ENCODE results near the gene TPK1.

The TPK1 gene

DNA sequence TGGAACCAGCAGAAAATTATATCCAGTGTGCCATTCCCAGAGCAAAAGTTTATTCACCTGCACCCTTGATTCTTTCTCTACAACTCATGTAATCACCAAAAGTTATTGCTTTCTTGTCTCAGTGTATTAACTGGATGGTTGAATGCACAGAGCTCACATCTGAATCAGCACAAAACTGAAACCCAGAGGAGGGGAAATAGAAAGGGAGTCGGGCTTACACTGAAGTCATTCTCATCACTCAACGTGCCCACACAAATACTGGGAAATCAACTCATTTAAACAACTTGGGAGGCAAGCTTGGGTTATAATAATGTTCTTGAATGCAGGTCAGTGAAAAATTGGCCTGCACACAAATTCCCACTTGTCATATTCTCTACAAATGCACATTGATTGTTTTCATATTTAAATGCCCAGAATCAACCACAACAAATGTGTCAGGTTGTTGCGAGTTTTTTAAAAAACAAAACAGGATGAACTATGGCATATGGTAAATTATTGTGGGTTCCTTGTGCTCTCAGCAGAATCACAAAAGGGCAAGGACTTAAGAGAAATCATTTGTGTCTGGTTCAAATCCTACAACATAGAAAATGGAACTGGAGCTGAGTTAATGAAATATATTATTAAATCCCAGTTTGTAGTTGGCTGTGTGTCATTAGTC lies 306.5 kb downstream of the TPK1 start:
- no peaks in the 10 kb centered on the region for H3K36me3 ChIP-seq (ENCODE audit: control insufficient read depth in 2 of 2, insufficient read depth in 2 of 2, low read length in 2 of 2)
- no peaks in the 10 kb centered on the region for H3K27me3 ChIP-seq (ENCODE audit: control insufficient read depth in 2 of 2, insufficient read depth in 2 of 2, low read length in 2 of 2)
- no peaks in the 10 kb centered on the region for H3K4me1 ChIP-seq (ENCODE audit: control insufficient read depth in 2 of 2, insufficient read depth in 2 of 2, low read length in 2 of 2)
- peaks cover 0 to 2% of the 10 kb centered on the region in 2 donors for H3K9me3 ChIP-seq (ENCODE audit: control insufficient read depth in 2 of 2, low read length in 2 of 2)
- H3K9ac ChIP-seq (ENCODE audit: low read depth in 1 of 2, low read length in 2 of 2) = no peak overlapping the region
- no peak overlapping the region for H3K4me3 ChIP-seq (ENCODE audit: low read length in 2 of 2)
- no peak overlapping the region for H3K27ac ChIP-seq (ENCODE audit: low read depth in 2 of 2, low read length in 2 of 2)

DNA sequence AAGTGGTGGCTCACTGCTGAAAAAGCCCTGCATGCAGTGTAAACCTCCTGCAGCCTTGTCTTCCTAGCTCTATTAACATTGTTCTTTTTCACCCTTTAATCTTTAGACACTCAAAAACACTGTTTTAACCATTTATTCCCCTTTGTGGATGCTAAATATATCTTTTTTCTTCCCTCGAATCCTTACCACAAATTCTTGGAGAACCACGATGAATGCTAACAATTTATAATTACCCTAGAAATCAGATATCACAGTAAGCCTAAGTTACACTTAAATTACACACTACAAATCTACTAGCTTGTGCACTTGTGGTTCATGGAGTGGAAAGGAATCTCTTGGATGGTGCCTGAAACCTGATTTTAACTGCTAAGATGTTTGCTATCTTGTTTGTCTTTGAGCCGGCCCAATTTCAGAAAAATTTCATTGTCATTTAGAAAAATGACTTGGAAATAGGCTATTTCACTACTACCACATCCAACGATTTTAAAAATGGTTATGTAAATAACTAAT lies 307.3 kb downstream of the TPK1 start:
- Histone ChIP-seq H3K9me3 (ENCODE audit: control insufficient read depth in 2 of 2, low read length in 2 of 2) (no peaks in the 10 kb centered on the region), H3K27me3 (ENCODE audit: control insufficient read depth in 2 of 2, insufficient read depth in 2 of 2, low read length in 2 of 2) (no peaks in the 10 kb centered on the region), H3K9ac (ENCODE audit: low read depth in 1 of 2, low read length in 2 of 2) (no peak overlapping the region), H3K27ac (ENCODE audit: low read depth in 2 of 2, low read length in 2 of 2) (no peak overlapping the region), H3K4me1 (ENCODE audit: control insufficient read depth in 2 of 2, insufficient read depth in 2 of 2, low read length in 2 of 2) (no peaks in the 10 kb centered on the region), H3K4me3 (ENCODE audit: low read length in 2 of 2) (no peak overlapping the region), H3K36me3 (ENCODE audit: control insufficient read depth in 2 of 2, insufficient read depth in 2 of 2, low read length in 2 of 2) (no peaks in the 10 kb centered on the region)

DNA sequence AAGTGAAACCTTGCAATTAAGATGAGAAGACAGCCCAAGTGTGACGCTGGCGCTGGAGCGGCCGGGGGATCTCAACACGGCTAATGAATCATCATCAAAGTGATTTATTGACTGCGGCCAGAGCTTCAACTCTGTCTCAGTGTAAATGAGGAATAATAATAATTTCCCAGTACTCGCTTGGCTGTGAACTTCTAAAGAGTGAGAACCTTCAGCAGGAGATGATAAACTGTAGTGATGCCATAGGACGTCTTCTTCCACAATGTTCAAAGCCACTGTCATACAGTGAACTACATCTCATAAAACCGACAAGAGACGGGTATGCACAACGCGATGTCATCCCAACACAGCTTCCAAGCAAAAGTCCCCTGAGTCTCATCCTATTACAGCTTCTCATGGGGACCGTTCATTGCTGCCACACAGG lies 308.8 kb downstream of the TPK1 start:
- H3K27me3 ChIP-seq (ENCODE audit: control insufficient read depth in 2 of 2, insufficient read depth in 2 of 2, low read length in 2 of 2) = no peaks in the 10 kb centered on the region
- no peak overlapping the region for H3K4me3 ChIP-seq (ENCODE audit: low read length in 2 of 2)
- no peak overlapping the region for H3K9ac ChIP-seq (ENCODE audit: low read depth in 1 of 2, low read length in 2 of 2)
- H3K4me1 ChIP-seq (ENCODE audit: control insufficient read depth in 2 of 2, insufficient read depth in 2 of 2, low read length in 2 of 2) = no peaks in the 10 kb centered on the region
- H3K9me3 ChIP-seq (ENCODE audit: control insufficient read depth in 2 of 2, low read length in 2 of 2) = no peaks in the 10 kb centered on the region
- H3K36me3 ChIP-seq (ENCODE audit: control insufficient read depth in 2 of 2, insufficient read depth in 2 of 2, low read length in 2 of 2) = no peaks in the 10 kb centered on the region
- H3K27ac ChIP-seq (ENCODE audit: low read depth in 2 of 2, low read length in 2 of 2) = no peak overlapping the region

DNA sequence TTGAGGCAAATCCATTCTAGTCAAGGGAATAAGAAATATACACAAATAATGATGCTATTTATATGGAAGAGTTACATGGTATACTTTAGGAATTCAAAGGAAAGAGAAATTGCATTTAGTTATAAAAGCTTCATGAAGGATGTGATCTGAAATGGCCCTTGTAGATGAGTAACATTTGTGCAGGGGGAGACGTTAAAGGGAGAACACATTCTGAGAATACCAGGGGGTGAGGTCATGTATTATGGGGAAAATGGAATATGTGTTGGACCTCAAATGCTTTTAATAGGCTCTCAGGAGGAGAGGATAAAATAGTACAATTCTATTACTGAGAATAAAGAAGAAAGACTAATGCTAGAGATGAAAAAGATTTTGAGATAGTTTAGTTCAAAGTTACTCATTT lies 309.9 kb downstream of the TPK1 start:
- Histone ChIP-seq H3K9ac (ENCODE audit: low read depth in 1 of 2, low read length in 2 of 2) (no peak overlapping the region), H3K4me3 (ENCODE audit: low read length in 2 of 2) (no peak overlapping the region), H3K4me1 (ENCODE audit: control insufficient read depth in 2 of 2, insufficient read depth in 2 of 2, low read length in 2 of 2) (no peaks in the 10 kb centered on the region), H3K9me3 (ENCODE audit: control insufficient read depth in 2 of 2, low read length in 2 of 2) (no peaks in the 10 kb centered on the region), H3K27ac (ENCODE audit: low read depth in 2 of 2, low read length in 2 of 2) (no peak overlapping the region), H3K27me3 (ENCODE audit: control insufficient read depth in 2 of 2, insufficient read depth in 2 of 2, low read length in 2 of 2) (no peaks in the 10 kb centered on the region), H3K36me3 (ENCODE audit: control insufficient read depth in 2 of 2, insufficient read depth in 2 of 2, low read length in 2 of 2) (no peaks in the 10 kb centered on the region)

DNA sequence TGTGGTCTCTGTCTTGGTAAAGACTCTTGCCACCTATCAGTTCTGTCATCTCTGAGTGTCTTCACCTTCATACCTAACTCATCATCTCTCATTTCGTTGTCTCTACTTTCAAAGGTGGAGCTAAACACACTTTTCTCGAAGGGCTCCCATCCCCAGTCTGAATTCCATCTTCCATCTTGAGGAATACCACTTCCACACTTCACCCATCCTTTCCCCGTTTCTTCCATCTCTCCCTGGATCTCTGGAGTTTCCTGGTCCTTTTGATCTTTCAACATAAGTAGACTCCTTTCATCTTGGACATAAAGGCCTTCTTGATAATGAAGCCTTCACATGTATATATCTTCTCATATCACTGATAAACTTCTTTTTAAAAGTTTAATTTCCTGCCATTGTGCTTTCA lies 311.6 kb downstream of the TPK1 start:
- no peak overlapping the region for H3K4me3 ChIP-seq (ENCODE audit: low read length in 2 of 2)
- H3K36me3 ChIP-seq (ENCODE audit: control insufficient read depth in 2 of 2, insufficient read depth in 2 of 2, low read length in 2 of 2) = no peaks in the 10 kb centered on the region
- H3K27ac ChIP-seq (ENCODE audit: low read depth in 2 of 2, low read length in 2 of 2) = no peak overlapping the region
- H3K9me3 ChIP-seq (ENCODE audit: control insufficient read depth in 2 of 2, low read length in 2 of 2) = no peaks in the 10 kb centered on the region
- no peaks in the 10 kb centered on the region for H3K4me1 ChIP-seq (ENCODE audit: control insufficient read depth in 2 of 2, insufficient read depth in 2 of 2, low read length in 2 of 2)
- H3K9ac ChIP-seq (ENCODE audit: low read depth in 1 of 2, low read length in 2 of 2) = no peak overlapping the region
- no peaks in the 10 kb centered on the region for H3K27me3 ChIP-seq (ENCODE audit: control insufficient read depth in 2 of 2, insufficient read depth in 2 of 2, low read length in 2 of 2)

DNA sequence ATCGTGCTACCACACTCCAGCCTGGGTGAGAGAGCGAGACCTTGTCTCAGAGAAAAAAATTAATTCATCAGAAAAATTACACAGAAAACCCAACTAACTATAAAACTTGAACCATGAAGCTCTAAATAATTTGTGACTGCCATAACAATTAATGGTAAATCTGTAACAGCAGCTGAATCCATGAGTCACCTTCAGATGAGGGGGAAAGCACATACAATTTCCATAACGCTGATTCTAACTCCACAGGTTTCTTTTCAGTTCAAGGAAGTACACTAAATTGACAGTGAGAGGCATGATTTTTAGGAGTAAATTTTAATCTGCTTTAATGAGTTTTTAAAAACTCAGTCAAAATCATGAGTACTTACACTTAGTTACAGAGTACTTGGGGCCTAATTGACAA lies 312.2 kb downstream of the TPK1 start:
- H3K36me3 ChIP-seq (ENCODE audit: control insufficient read depth in 2 of 2, insufficient read depth in 2 of 2, low read length in 2 of 2) = no peaks in the 10 kb centered on the region
- no peak overlapping the region for H3K4me3 ChIP-seq (ENCODE audit: low read length in 2 of 2)
- no peaks in the 10 kb centered on the region for H3K27me3 ChIP-seq (ENCODE audit: control insufficient read depth in 2 of 2, insufficient read depth in 2 of 2, low read length in 2 of 2)
- no peaks in the 10 kb centered on the region for H3K4me1 ChIP-seq (ENCODE audit: control insufficient read depth in 2 of 2, insufficient read depth in 2 of 2, low read length in 2 of 2)
- no peak overlapping the region for H3K9ac ChIP-seq (ENCODE audit: low read depth in 1 of 2, low read length in 2 of 2)
- H3K27ac ChIP-seq (ENCODE audit: low read depth in 2 of 2, low read length in 2 of 2) = no peak overlapping the region
- no peaks in the 10 kb centered on the region for H3K9me3 ChIP-seq (ENCODE audit: control insufficient read depth in 2 of 2, low read length in 2 of 2)

DNA sequence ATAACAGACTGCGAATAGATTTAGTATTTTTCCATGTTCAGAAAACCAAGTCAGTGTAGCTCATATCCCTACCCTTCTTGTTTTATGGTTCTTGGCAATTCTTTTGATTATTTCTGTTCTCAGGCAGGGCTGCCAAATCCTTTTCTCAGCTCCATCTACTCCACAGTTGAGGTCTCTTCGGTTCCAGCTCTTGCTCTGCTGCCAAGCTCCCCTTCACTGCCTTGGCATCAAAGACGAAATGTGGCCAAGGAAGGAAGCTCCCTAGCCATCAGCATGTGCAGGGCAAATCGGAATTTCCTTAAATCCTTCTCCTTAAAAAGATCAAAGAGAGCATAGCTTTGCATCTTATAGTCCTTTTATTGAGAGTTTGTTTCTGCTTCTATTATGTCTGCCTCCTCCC lies 315.9 kb downstream of the TPK1 start:
- no peaks in the 10 kb centered on the region for H3K27me3 ChIP-seq (ENCODE audit: control insufficient read depth in 2 of 2, insufficient read depth in 2 of 2, low read length in 2 of 2)
- no peak overlapping the region for H3K9ac ChIP-seq (ENCODE audit: low read depth in 1 of 2, low read length in 2 of 2)
- H3K4me3 ChIP-seq (ENCODE audit: low read length in 2 of 2) = no peak overlapping the region
- no peaks in the 10 kb centered on the region for H3K36me3 ChIP-seq (ENCODE audit: control insufficient read depth in 2 of 2, insufficient read depth in 2 of 2, low read length in 2 of 2)
- no peaks in the 10 kb centered on the region for H3K4me1 ChIP-seq (ENCODE audit: control insufficient read depth in 2 of 2, insufficient read depth in 2 of 2, low read length in 2 of 2)
- no peak overlapping the region for H3K27ac ChIP-seq (ENCODE audit: low read depth in 2 of 2, low read length in 2 of 2)
- no peaks in the 10 kb centered on the region for H3K9me3 ChIP-seq (ENCODE audit: control insufficient read depth in 2 of 2, low read length in 2 of 2)

DNA sequence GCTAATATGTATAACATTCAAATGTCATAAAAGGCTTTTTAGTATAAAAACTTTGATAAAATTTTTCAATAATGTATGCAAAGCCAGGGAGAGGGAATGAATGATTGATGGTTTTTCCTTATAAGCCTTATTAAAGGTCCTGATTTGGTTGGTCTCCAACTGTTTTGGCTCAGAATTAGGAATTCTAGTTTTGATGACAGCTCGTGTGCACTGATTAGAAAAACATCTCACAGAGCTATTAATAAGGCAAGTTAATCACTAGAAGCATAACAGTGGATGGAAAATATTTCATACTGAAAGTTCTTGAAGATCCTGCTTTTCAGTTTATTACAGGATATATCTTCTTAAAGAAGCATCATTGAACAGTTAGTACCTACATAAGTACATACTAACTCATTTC lies 317.5 kb downstream of the TPK1 start:
- Histone ChIP-seq H3K27ac (ENCODE audit: low read depth in 2 of 2, low read length in 2 of 2) (no peak overlapping the region), H3K36me3 (ENCODE audit: control insufficient read depth in 2 of 2, insufficient read depth in 2 of 2, low read length in 2 of 2) (no peaks in the 10 kb centered on the region), H3K4me3 (ENCODE audit: low read length in 2 of 2) (no peak overlapping the region), H3K27me3 (ENCODE audit: control insufficient read depth in 2 of 2, insufficient read depth in 2 of 2, low read length in 2 of 2) (no peaks in the 10 kb centered on the region), H3K9me3 (ENCODE audit: control insufficient read depth in 2 of 2, low read length in 2 of 2) (no peaks in the 10 kb centered on the region), H3K4me1 (ENCODE audit: control insufficient read depth in 2 of 2, insufficient read depth in 2 of 2, low read length in 2 of 2) (no peaks in the 10 kb centered on the region), H3K9ac (ENCODE audit: low read depth in 1 of 2, low read length in 2 of 2) (no peak overlapping the region)

DNA sequence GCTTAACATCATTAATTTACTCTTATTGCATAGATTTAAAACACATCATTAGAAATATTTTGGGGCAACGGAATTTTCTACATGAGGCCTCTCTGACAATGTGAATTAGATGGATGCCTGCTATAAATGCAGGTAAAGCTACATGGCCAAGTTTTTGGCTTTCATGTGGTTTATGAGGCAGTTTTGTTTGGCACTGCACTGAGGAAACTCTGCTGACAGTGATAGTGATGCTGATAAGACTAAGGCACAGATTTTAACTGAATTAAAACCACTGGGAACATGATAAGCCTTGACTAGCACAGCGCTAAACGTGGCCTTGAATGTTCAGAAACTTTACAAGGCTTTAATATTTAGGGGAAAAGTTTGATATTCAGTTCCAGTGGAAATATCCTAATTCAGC lies 318.1 kb downstream of the TPK1 start:
- Histone ChIP-seq H3K27me3 (ENCODE audit: control insufficient read depth in 2 of 2, insufficient read depth in 2 of 2, low read length in 2 of 2) (no peaks in the 10 kb centered on the region), H3K9ac (ENCODE audit: low read depth in 1 of 2, low read length in 2 of 2) (no peak overlapping the region), H3K4me1 (ENCODE audit: control insufficient read depth in 2 of 2, insufficient read depth in 2 of 2, low read length in 2 of 2) (no peaks in the 10 kb centered on the region), H3K36me3 (ENCODE audit: control insufficient read depth in 2 of 2, insufficient read depth in 2 of 2, low read length in 2 of 2) (no peaks in the 10 kb centered on the region), H3K27ac (ENCODE audit: low read depth in 2 of 2, low read length in 2 of 2) (no peak overlapping the region), H3K9me3 (ENCODE audit: control insufficient read depth in 2 of 2, low read length in 2 of 2) (no peaks in the 10 kb centered on the region), H3K4me3 (ENCODE audit: low read length in 2 of 2) (no peak overlapping the region)

DNA sequence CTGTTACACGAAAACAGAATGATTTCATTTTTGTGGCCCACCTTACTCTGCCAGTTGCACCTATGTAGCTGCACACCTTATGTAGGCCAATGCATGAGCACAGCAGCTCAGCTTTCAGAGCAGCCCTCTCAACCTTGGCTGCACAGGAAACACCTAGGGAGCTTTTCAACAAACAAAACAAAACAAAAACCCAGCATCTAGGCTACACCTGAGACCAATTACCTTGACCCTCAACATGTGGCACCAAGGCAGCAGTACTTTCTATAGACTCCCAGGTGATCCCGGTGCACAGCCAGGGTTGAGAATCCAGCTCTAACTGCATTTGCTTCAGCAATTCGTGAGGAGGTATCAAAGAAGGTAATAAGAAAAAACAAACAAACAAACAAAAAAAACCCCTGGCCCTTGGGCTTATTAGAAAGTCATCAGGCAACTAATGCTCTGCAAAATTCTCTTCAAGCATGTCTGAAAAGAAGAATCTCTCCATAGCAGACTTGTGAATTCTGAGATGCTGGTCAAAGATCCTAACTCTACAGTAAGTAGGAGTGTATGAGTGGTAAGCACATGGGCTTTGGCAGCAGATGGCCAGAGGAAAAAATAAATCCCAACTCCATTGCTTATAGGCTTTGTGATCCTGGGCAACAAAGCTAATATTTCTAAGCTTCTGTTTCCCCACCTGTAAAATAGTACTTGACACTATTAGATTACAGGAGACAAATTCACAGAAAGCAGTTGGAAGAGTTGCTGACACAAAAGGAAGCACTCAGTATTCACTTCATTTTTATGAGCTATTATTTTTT lies 318.9 kb downstream of the TPK1 start:
- H3K27ac ChIP-seq (ENCODE audit: low read depth in 2 of 2, low read length in 2 of 2) = no peak overlapping the region
- no peaks in the 10 kb centered on the region for H3K27me3 ChIP-seq (ENCODE audit: control insufficient read depth in 2 of 2, insufficient read depth in 2 of 2, low read length in 2 of 2)
- H3K9me3 ChIP-seq (ENCODE audit: control insufficient read depth in 2 of 2, low read length in 2 of 2) = no peaks in the 10 kb centered on the region
- H3K4me3 ChIP-seq (ENCODE audit: low read length in 2 of 2) = no peak overlapping the region
- H3K36me3 ChIP-seq (ENCODE audit: control insufficient read depth in 2 of 2, insufficient read depth in 2 of 2, low read length in 2 of 2) = no peaks in the 10 kb centered on the region
- no peak overlapping the region for H3K9ac ChIP-seq (ENCODE audit: low read depth in 1 of 2, low read length in 2 of 2)
- H3K4me1 ChIP-seq (ENCODE audit: control insufficient read depth in 2 of 2, insufficient read depth in 2 of 2, low read length in 2 of 2) = no peaks in the 10 kb centered on the region
